ENCODE results near the gene LIN7A.
A peak's percentile ranks its signal among the peaks of the same experiment; 100 is the strongest.
"Not testable (repeated sequence)": the region's sequence is repeated elsewhere in the genome, so short reads cannot be mapped to it uniquely, and the experiment has no call there.

LIN7A gene

GRCh38 chr12:80917651-80918050 is 20.1 kb downstream of the LIN7A start:
- DNase-seq, result no peak

DNA sequence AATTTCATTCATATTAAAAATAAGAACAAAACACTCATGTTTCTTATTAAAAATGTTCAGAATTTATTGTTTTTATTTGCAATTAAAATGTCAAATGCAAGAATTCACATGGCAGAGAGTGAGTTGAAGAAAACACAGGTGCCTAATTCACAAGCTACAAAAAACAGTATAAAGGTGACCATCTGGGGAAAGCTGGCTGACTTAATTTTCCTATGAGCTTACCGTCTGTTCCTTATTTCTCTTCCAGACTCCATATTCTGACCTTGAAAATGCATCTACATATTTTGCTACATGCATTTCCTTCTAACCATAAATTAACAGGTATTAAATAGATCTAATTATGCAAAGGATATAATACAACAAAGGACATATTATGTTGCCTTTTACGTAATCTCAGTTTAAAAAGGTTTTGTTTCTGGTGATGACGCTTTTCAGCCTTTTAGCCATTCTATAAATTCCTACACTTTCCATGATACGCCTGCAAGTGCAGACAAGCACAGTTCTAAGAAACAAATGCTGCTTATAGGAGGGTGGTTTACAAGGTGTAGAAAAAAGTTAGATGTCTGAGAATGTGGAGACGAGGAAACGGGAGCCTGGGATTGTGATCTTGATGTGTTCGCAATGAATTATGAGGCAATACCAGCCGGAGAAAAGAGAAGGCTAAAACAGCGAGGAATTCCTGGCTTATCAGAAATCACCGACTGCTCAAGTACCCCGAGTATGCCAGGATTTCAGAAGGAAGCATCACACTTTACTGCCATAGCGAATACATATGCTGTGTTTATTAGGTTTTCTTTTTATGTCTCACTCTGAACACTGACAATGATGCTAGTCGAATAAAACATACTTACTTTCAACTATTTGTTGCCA is 24.6 kb downstream of the LIN7A start:
- DNase-seq, result no peak

GRCh38 chr12:80909370-80909769 is 28.4 kb downstream of the LIN7A start:
- peak; percentile 15 for DNase-seq

DNA sequence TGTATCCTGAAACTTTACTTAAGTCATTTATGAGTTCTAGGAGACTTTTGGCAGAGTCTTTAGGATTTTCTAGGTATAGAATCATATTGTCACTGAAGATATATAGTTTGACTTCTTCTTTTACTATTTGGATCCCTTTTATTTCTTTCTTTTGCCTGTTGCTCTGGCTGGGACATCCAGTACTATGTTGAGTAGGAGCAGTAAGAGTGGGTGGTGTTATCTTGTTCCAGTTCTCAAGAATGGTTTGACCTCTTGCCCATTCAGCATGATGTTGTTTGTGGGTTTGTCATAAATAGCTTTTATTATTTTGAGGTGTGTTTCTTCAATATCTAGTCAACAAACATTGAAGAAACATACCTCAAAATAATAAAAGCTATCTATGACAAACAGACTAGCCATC is 35.0 kb downstream of the LIN7A start:
- no peak for DNase-seq

- no peak for DNase-seq
These were observed 36.1 kb downstream of the LIN7A start for GRCh38 chr12:80901661-80902060.

DNA sequence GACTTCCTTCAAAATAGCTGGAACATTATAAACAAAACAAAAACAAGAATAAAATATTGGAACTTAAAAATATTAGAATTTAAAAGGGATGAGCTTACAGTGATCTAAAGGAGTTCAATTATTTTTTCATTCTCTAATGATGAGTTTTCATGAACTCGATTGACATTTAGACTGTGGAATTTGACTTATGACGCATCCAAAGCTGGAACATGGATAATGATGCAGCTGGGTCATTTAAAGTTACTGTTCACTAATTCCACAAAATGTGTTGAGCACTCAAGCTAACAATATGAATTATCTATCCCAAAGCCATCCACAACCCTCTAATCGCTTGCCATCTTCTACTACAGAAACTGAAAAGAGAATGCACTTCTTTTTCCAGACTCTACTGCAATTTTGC is 42.5 kb downstream of the LIN7A start:
- no peak for DNase-seq

- no peak for DNase-seq
These were observed 43.6 kb downstream of the LIN7A start for GRCh38 chr12:80894179-80894578.

DNA sequence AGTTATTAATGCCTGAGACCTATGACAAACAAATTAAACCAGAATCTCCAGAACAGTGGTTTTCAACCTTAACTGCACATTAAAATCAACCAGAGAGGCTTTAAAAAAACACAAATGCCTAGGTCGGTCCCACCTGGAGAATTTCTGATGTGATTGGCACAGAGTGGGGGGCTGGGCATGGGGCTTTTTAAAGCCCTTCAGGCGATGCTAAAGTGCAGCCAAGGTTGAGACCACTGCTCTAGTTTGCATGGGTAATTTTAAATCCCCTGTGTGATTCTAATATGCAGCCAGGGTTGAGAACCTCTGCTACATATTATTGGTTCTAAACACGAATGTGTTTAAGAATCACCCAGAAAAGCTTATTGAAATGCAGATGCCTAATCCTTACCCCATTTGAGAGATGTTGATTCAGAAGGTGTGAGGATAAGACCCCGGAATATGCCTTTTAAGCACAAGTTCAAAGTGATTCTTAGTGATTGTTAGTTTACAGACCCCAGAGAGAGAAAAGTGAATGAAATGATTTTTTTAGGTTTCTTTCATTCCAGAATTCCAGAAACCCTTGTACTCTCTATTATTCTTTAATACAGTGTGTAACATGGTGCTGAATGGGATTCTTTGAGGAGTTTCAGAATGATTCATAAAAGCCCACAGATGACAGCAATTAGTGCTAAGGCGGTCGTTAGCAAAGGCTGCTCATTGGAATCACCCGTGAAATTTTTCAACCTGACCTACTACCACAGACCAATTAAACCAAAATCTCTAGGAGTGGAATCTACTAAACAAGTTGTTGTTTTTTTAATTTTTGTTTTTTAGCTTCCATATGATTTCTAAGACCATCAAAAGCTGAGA is 44.9 kb downstream of the LIN7A start:
- no peak for DNase-seq

GRCh38 chr12:80884651-80885050 is 53.1 kb downstream of the LIN7A start:
- no peak for DNase-seq

GRCh38 chr12:80881106-80881505 is 56.6 kb downstream of the LIN7A start:
- no peak for DNase-seq

GRCh38 chr12:80878452-80878851 is 59.3 kb downstream of the LIN7A start:
- not testable (repeated sequence) for DNase-seq

DNA sequence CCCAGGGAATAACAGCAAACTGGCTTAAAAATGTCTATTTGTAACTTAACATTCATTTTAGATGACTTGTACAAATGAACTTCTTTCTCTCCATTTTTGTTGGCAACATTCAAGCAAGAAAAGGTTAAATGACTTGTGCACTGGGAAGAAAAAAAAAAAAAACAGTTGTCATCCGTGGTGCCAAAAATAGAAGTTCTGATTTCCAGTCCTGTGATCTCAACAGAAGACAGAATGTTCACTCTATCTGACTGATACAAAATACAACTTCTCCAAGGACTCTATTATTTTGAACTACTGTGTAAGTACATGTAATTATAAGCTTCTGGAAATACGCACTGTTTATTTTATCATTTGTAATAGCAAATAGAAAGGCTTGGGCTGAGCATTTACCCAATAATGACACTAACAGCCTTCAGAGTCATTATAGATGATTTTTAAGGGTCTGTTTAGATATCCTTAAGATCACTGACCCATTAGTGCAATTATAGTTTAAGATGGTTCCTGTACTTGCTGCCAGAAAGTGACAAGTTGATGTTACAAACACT is 59.9 kb downstream of the LIN7A start:
- DNase-seq, result no peak

DNA sequence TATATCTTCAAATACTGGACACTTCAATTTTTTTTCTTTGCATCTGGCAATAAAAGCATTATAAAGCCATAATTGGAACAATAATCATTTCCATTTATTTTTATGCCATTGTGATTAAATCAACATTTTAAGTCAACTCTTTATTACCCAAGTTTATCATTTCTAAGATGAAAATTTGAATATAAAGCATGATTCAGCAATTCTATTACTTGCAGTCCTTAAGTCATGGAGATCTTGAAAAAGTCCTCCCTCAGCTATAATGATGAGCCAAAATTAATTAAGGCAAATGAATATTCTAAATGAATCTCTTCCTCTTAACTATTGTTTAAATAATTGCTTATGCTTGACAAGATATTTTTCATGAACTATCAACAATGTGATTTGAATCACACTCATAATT is 65.7 kb downstream of the LIN7A start:
- no peak for DNase-seq

- DNase-seq, result no peak
These were observed 68.5 kb downstream of the LIN7A start for GRCh38 chr12:80869264-80869663.

- DNase-seq, result no peak
These were observed 69.2 kb downstream of the LIN7A start for GRCh38 chr12:80868576-80868975.

DNA sequence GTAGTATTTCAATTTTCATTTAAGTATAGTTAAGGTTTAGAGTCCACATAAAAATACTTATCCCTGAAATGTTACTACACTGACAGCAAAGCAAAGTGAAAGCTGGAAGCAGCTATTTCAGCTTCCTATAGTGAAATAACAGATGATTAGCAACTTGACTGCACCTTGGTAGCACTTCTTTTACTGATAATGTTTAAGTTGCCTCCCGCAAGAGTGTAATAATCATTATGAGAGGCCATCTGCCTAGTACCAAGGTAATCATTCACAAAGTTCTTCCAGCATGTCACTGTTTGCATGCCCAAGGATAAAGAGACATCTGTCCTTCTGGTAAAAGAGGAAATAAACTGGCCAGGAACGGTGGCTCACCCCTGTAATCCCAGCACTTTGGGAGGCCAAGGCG is 69.8 kb downstream of the LIN7A start:
- DNase-seq, result peak; percentile 55

- DNase-seq, result no peak
These were observed 73.5 kb downstream of the LIN7A start for GRCh38 chr12:80864046-80864735.

- DNase-seq, result no peak
These were observed 75.2 kb downstream of the LIN7A start for GRCh38 chr12:80862531-80862930.

GRCh38 chr12:80861641-80862378 is 75.9 kb downstream of the LIN7A start:
- no peak for DNase-seq

- no peak for DNase-seq
These were observed 76.8 kb downstream of the LIN7A start for GRCh38 chr12:80860928-80861327.

- DNase-seq, result no peak
These were observed 77.5 kb downstream of the LIN7A start for GRCh38 chr12:80860206-80860605.

- no peak for DNase-seq
These were observed 79.4 kb downstream of the LIN7A start for GRCh38 chr12:80858356-80858755.
